Measurements from ENCODE around the gene UBE2G2.

Gene UBE2G2

GRCh38 chr21:44723177-44724131 lies 78.2 kb downstream of the UBE2G2 start:
- no peak for DNase-seq

GRCh38 chr21:44722731-44723130 lies 78.9 kb downstream of the UBE2G2 start:
- no peak for DNase-seq

GRCh38 chr21:44720170-44720569 lies 81.5 kb downstream of the UBE2G2 start:
- DNase-seq, result no peak

Measured in stimulated activated CD4-positive, alpha-beta T cell treated with anti-CD3 and anti-CD28 coated beads, Interleukin-2, amount 100 ng/mL, for 48 hours (primary cell).